Measurements from ENCODE around the gene LRRN4. TPM values are rescaled to one million over a fixed set of nuclear protein-coding genes. Genes with fewer than 3 reads are reported as not detected.

The LRRN4 gene
- total RNA-seq, 4 donors from 2014 or later: not detected

DNA sequence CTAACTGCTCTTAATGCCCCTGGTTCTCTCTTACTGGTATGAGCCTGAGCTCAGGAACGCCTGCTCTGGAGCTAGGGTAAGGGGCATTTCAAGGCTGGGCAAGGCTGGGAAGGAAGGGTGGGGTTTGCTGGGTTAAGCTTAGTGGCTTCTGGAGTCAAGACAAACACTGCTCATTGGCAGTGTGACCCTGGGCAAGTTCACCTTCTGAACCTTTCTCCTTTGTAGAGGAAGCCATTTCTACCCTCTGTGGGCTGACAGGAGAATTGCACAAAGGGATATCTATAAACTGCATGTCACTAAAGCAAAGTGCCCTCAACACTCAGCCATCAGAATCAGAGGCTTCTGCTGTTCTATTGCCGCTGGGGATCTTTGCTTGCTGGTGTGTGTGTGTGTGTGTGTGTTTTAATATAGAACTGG, 20.3 kb upstream of the LRRN4 start:
- TF ChIP-seq POLR2A (IDR thresholded peaks at IDR 0.05) (no peak), POLR2AphosphoS5 (IDR thresholded peaks at IDR 0.05) (no peak)
- TF ChIP-seq, protein P1, sequence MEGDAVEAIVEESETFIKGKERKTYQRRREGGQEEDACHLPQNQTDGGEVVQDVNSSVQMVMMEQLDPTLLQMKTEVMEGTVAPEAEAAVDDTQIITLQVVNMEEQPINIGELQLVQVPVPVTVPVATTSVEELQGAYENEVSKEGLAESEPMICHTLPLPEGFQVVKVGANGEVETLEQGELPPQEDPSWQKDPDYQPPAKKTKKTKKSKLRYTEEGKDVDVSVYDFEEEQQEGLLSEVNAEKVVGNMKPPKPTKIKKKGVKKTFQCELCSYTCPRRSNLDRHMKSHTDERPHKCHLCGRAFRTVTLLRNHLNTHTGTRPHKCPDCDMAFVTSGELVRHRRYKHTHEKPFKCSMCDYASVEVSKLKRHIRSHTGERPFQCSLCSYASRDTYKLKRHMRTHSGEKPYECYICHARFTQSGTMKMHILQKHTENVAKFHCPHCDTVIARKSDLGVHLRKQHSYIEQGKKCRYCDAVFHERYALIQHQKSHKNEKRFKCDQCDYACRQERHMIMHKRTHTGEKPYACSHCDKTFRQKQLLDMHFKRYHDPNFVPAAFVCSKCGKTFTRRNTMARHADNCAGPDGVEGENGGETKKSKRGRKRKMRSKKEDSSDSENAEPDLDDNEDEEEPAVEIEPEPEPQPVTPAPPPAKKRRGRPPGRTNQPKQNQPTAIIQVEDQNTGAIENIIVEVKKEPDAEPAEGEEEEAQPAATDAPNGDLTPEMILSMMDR (IDR thresholded peaks at IDR 0.05): no peak
- 63% methylated on average over 1 to 2 of the region's 2 CpGs for WGBS, 2 donors (ENCODE audit: low coverage in 1 of 2)
- ATAC-seq: no peak
- Histone ChIP-seq H3K27ac (no peak overlapping the region), H3K4me3 (no peak overlapping the region), H3K4me1 (peaks cover 0 to 8% (median 0%) of the 10 kb centered on the region in 3 donors), H3K36me3 (no peaks in the 10 kb centered on the region), H3K9me3 (no peaks in the 10 kb centered on the region), H3K27me3 (no peaks in the 10 kb centered on the region)

DNA sequence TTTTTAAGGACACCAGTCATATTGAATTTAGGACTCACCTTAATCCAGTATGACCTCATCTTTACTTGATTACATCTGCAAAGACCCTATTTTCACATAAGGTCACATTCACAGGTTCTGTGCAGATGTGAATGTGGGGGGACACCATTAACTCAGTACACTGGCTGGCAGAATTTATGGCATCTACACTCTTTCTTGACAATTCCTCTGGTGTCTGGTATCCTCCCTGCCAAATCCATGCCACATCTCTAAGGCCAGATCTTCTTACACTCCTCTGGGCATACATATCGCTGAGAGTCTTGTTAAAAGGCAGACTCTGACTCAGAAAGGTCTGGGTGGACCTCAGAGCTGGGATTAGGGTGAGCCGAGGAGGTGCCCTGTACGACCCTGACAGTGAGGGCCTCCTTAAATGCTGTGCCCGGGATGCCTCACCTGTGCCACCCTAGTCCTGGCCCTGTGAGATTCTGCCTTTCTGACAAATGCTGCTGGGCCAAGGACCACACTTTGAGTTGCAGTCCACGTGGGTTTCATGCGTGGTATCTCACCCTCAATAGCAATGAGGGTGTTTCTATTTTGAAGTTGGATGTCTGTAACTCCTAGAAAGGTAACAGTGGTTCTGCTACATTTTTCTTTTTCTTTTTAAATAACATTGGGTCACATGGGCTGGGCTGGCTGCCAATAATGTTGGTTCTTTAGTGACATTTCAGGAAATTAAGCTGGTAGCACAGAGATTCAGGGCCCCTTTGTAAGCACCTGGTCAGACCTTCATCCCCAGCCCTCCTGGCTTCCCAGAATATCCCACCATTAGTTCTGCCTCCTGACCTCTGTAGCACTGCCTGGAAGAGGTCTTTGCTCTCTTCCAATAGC, 17.2 kb upstream of the LRRN4 start:
- ATAC-seq: no peak
- Histone ChIP-seq H3K27me3 (no peaks in the 10 kb centered on the region), H3K36me3 (no peaks in the 10 kb centered on the region), H3K27ac (no peak overlapping the region), H3K4me3 (no peak overlapping the region), H3K9me3 (no peaks in the 10 kb centered on the region), H3K4me1 (peaks cover 0 to 8% (median 0%) of the 10 kb centered on the region in 3 donors)
- TF ChIP-seq POLR2AphosphoS5 (IDR thresholded peaks at IDR 0.05) (no peak), EP300 (IDR thresholded peaks at IDR 0.05) (no peak), POLR2A (IDR thresholded peaks at IDR 0.05) (no peak)
- TF ChIP-seq, protein P1 (IDR thresholded peaks at IDR 0.05): no peak
- 96 to 100% methylated on average over 1 to 4 of the region's 6 CpGs for WGBS, 2 donors (ENCODE audit: low coverage in 1 of 2)

- 40 to 83% methylated on average over 1 to 2 of the region's 2 CpGs for WGBS, 2 donors (ENCODE audit: low coverage in 1 of 2)
- H3K4me3 ChIP-seq: no peak overlapping the region
- no peaks in the 10 kb centered on the region for H3K27me3 ChIP-seq
- no peak overlapping the region for H3K27ac ChIP-seq
- no peaks in the 10 kb centered on the region for H3K9me3 ChIP-seq
- ATAC-seq: no peak
- TF ChIP-seq POLR2A (IDR thresholded peaks at IDR 0.05) (no peak), EP300 (IDR thresholded peaks at IDR 0.05) (no peak), POLR2AphosphoS5 (IDR thresholded peaks at IDR 0.05) (no peak)
- TF ChIP-seq, protein P1 (IDR thresholded peaks at IDR 0.05): no peak
- H3K36me3 ChIP-seq: no peaks in the 10 kb centered on the region
- H3K4me1 ChIP-seq: no peaks in the 10 kb centered on the region
Measured at GRCh38 chr20:6069669-6070068, 15.8 kb upstream of the LRRN4 start.

DNA sequence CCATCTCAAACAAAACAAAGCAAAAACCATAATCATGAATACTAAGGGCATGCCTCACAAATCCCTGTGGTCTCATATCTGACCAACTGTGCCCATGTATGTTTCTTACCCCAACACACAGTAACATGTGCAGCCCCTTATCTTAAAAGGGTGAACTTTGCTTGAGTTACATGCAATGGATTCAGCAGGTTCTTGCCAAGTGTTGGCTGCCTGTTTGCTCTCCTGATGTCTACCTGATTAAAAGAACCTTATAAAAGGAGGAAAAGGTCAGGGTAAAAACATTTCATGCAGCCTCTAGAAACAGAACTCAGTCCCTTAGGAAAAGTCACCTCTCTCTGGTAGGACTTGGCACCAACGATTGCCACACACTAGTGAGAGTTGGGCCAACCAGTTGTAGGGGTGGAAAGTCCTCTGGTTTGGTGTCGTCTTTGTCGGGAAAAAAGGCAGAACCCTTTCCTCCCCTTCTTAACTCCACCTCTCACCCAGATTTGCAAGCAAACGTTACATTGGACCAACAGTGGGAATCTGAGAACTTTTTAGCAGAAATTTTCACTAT, 14.0 kb upstream of the LRRN4 start:
- no peak overlapping the region for H3K27ac ChIP-seq
- no peaks in the 10 kb centered on the region for H3K4me1 ChIP-seq
- ATAC-seq: no peak
- no peak for TF ChIP-seq POLR2A (IDR thresholded peaks at IDR 0.05)
- no peak for TF ChIP-seq POLR2AphosphoS5 (IDR thresholded peaks at IDR 0.05)
- TF ChIP-seq, protein P1 (IDR thresholded peaks at IDR 0.05): no peak
- TF ChIP-seq EP300 (IDR thresholded peaks at IDR 0.05): no peak
- H3K36me3 ChIP-seq: no peaks in the 10 kb centered on the region
- 64 to 83% methylated on average over 4 of the region's 4 CpGs for WGBS, 2 donors (ENCODE audit: low coverage in 1 of 2)
- H3K4me3 ChIP-seq: no peak overlapping the region
- no peaks in the 10 kb centered on the region for H3K27me3 ChIP-seq
- H3K9me3 ChIP-seq: no peaks in the 10 kb centered on the region

GRCh38 chr20:6066582-6066981, 12.7 kb upstream of the LRRN4 start:
- WGBS, 2 donors (ENCODE audit: low coverage in 1 of 2): 68 to 85% methylated on average over 3 of the region's 3 CpGs

More at GRCh38 chr20:6066582-6066981, 12.7 kb upstream of the LRRN4 start:
- TF ChIP-seq POLR2AphosphoS5 (IDR thresholded peaks at IDR 0.05) (no peak), EP300 (IDR thresholded peaks at IDR 0.05) (no peak), POLR2A (IDR thresholded peaks at IDR 0.05) (no peak)
- TF ChIP-seq, protein P1 (IDR thresholded peaks at IDR 0.05): no peak
- Histone ChIP-seq H3K27ac (no peak overlapping the region), H3K27me3 (no peaks in the 10 kb centered on the region), H3K4me1 (no peaks in the 10 kb centered on the region), H3K4me3 (no peak overlapping the region), H3K9me3 (no peaks in the 10 kb centered on the region), H3K36me3 (no peaks in the 10 kb centered on the region)
- no peak for ATAC-seq

Data from gastroesophageal sphincter (tissue), 4 donors.